ENCODE data around the gene ADCY3. TPM values are rescaled to one million over a fixed set of nuclear protein-coding genes. Genes with fewer than 3 reads are reported as not detected.
"Not testable (repeated sequence)": the region's sequence is repeated elsewhere in the genome, so short reads cannot be mapped to it uniquely, and the experiment has no call there.

ADCY3 gene
- total and polyA plus RNA-seq, 2 of the 4 experiments (the other 2 are of a cell fraction): 17.4 to 46.1 TPM

DNA sequence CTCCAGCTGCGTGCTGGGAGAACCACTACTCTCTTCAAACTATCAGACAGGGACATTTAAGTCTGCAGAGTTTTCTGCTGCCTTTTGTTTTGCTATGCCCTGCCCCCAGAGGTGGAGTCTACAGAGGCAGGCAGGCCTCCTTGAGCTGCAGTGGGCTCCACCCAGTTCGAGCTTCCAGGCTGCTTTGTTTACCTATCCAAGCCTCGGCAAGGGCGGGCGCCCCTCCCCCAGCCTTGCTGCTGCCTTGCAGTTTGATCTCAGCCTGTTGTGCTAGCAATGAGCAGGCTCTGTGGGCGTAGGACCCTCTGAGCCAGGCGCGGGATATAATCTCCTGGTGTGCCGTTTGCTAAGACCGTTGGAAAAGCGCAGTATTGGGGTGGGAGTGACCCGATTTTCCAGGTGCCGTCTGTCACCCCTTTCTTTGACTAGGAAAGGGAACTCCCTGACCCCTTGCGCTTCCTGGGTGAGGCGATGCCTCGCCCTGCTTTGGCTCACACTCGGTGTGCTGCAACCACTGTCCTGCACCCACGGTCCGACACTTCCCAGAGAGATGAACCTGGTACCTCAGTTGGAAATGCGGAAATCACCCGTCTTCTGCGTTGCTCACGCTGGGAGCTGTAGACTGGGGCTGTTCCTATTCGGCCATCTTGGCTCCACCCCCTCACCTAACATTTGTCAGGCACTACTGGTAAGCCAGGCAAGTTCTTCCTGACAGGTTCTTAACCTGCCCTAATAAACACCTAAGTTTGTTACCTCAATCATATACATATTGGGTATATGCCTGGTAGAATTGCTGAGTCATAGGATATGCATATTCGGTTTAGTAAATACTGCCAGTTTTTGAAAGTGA is 114.0 kb downstream of the ADCY3 start:
- POLR2A ChIA-PET (ENCODE audit: unreplicated experiment); H3K4ac ChIP-seq (ENCODE audit: low read depth, low read length); H3K4me3 ChIP-seq (ENCODE audit: insufficient read depth, low read depth, low read length); H2AK9ac ChIP-seq (replicated peaks; ENCODE audit: low read depth, low read length, poor library complexity); H2BK5ac ChIP-seq (ENCODE audit: low read depth, low read length, poor library complexity, severe bottlenecking); dilution Hi-C loops (cut with HindIII; ENCODE audit: low sequenced_read_pairs, unreplicated experiment); H2BK15ac ChIP-seq (ENCODE audit: low read depth, low read length); H4K20me1 ChIP-seq (ENCODE audit: insufficient read depth, low read length); H3K9ac ChIP-seq (ENCODE audit: low read depth, low read length); H2BK20ac ChIP-seq (ENCODE audit: low read depth, low read length); BruUV-seq (replicated peaks); H3K9me1 ChIP-seq (ENCODE audit: insufficient read depth, low read length); CTCF ChIA-PET; H4K91ac ChIP-seq (ENCODE audit: insufficient read depth, low read depth, low read length); H3K14ac ChIP-seq (replicated peaks; ENCODE audit: low read depth, low read length); H2AK5ac ChIP-seq (ENCODE audit: low read depth, low read length); H3K27ac ChIP-seq (ENCODE audit: insufficient read depth, low read length); H3K4me1 ChIP-seq (ENCODE audit: control insufficient read depth, insufficient read depth, low read length); H3K36me3 ChIP-seq (ENCODE audit: control insufficient read depth, insufficient read depth, low read length); H3K27me3 ChIP-seq (ENCODE audit: control insufficient read depth, insufficient read depth, low read length); H3K18ac ChIP-seq (ENCODE audit: low read depth, low read length); H3K4me2 ChIP-seq (ENCODE audit: low read depth, low read length); DNase-seq; intact Hi-C loops (cut with micrococcal nuclease); H3K9me3 ChIP-seq (ENCODE audit: control insufficient read depth, insufficient read depth, low read length); in situ Hi-C loops (cut with MboI; ENCODE audit: low sequenced_read_pairs); H2AFZ ChIP-seq (replicated peaks; ENCODE audit: low read length, poor library complexity); H2BK120ac ChIP-seq (ENCODE audit: low read depth, low read length); H4K5ac ChIP-seq (ENCODE audit: low read depth, low read length); ATAC-seq (ENCODE audit: low read depth); H3K23ac ChIP-seq (ENCODE audit: low read depth, low read length): not testable (repeated sequence)
- H4K8ac ChIP-seq (ENCODE audit: low read depth in 2 of 2, low read length in 2 of 2): 0 out of 4 replicates have a peak overlapping the region, but pooled peaks of 1 of the 2 experiments have one; percentile 16
- H3K56ac ChIP-seq (ENCODE audit: extremely low read depth, insufficient read depth, low read length): 0 out of 2 replicates have a peak overlapping the region, but pooled peaks have one; percentile 1
- TF ChIP-seq NFE2L2 (IDR thresholded peaks at IDR 0.05; ENCODE audit: low read depth, low read length): peak; percentile 94
- TF ChIP-seq MAFK (IDR thresholded peaks at IDR 0.05; ENCODE audit: low read depth, low read length): peak; percentile 91
- peaks cover 13 to 15% of the 10 kb centered on the region in 2 experiments; a peak in 3 of 4 replicates for H3K79me1 ChIP-seq (ENCODE audit: low read depth in 1 of 2, low read length in 2 of 2)
- 96% methylated on average over 11 of the region's 25 CpGs; no CpG with 5 or more reads in 1 of the 2 experiments for WGBS, 2 experiments (ENCODE audit: extremely low coverage in 2 of 2, insufficient read length in 1 of 2)

DNA sequence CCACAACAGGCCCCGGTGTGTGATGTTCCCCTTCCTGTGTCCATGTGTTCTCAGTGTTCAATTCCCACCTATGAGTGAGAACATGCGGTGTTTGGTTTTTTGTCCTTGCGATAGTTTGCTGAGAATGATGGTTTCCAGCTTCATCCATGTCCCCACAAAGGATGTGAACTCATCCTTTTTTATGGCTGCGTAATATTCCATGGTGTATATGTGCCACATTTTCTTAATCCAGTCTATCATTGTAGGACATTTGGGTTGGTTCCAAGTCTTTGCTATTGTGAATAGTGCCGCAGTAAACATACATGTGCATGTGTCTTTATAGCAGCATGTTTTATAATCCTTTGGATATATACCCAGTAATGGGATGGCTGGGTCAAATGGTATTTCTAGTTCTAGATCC is 119.5 kb downstream of the ADCY3 start:
- CTCF ChIA-PET; H2AK9ac ChIP-seq (replicated peaks; ENCODE audit: low read depth, low read length, poor library complexity); H3K4me1 ChIP-seq (ENCODE audit: control insufficient read depth, insufficient read depth, low read length); H3K27me3 ChIP-seq (ENCODE audit: control insufficient read depth, insufficient read depth, low read length); H3K27ac ChIP-seq (ENCODE audit: insufficient read depth, low read length); H3K56ac ChIP-seq (ENCODE audit: extremely low read depth, insufficient read depth, low read length); H3K9me3 ChIP-seq (ENCODE audit: control insufficient read depth, insufficient read depth, low read length); DNase-seq; ATAC-seq (ENCODE audit: low read depth); H2BK120ac ChIP-seq (ENCODE audit: low read depth, low read length); in situ Hi-C loops (cut with MboI; ENCODE audit: low sequenced_read_pairs); H3K9me1 ChIP-seq (ENCODE audit: insufficient read depth, low read length); H3K14ac ChIP-seq (replicated peaks; ENCODE audit: low read depth, low read length); H3K4me3 ChIP-seq (ENCODE audit: insufficient read depth, low read depth, low read length); H4K5ac ChIP-seq (ENCODE audit: low read depth, low read length); H3K4ac ChIP-seq (ENCODE audit: low read depth, low read length); H3K18ac ChIP-seq (ENCODE audit: low read depth, low read length); H4K20me1 ChIP-seq (ENCODE audit: insufficient read depth, low read length); H2AFZ ChIP-seq (replicated peaks; ENCODE audit: low read length, poor library complexity); POLR2A ChIA-PET (ENCODE audit: unreplicated experiment); H3K4me2 ChIP-seq (ENCODE audit: low read depth, low read length); dilution Hi-C loops (cut with HindIII; ENCODE audit: low sequenced_read_pairs, unreplicated experiment); H3K23ac ChIP-seq (ENCODE audit: low read depth, low read length); H4K8ac ChIP-seq (ENCODE audit: low read depth in 2 of 2, low read length in 2 of 2); H2BK5ac ChIP-seq (ENCODE audit: low read depth, low read length, poor library complexity, severe bottlenecking); H3K36me3 ChIP-seq (ENCODE audit: control insufficient read depth, insufficient read depth, low read length); H4K91ac ChIP-seq (ENCODE audit: insufficient read depth, low read depth, low read length); H2AK5ac ChIP-seq (ENCODE audit: low read depth, low read length); H3K9ac ChIP-seq (ENCODE audit: low read depth, low read length); BruUV-seq (replicated peaks); H2BK15ac ChIP-seq (ENCODE audit: low read depth, low read length); intact Hi-C loops (cut with micrococcal nuclease); H2BK20ac ChIP-seq (ENCODE audit: low read depth, low read length): not testable (repeated sequence)
- H3K79me1 ChIP-seq (ENCODE audit: low read depth in 1 of 2, low read length in 2 of 2): peaks cover 25 to 27% of the 10 kb centered on the region in 2 experiments
- WGBS, 2 experiments (ENCODE audit: extremely low coverage in 2 of 2, insufficient read length in 1 of 2): no CpG with 5 or more reads among the region's 5 CpGs

Measured in IMR-90 (cell line).